KBM-7 (cell line): Measurements from ENCODE around the gene UTS2R.

Experiments
- DNase-seq: peaks from one replicate; pipeline ENCODE4 v3.0.0-alpha.2; 2015
- in situ Hi-C: fragments of 300-500 bp; cut with MboI; formaldehyde crosslinking; loops from 2 replicates; pipeline ENCODE4 v1.14.3; 2020; ENCODE audit warnings: low sequenced_read_pairs, low pct_unique_long_range_greater_than_20kb, mixed read lengths

Gene UTS2R

GRCh38 chr17:82414548-82415281 lies 43.1 kb downstream of the UTS2R start:
- DNase-seq, result peak; percentile 80
- in situ Hi-C loops, result loop anchor here (10.0 kb wide), 1 partner anchor 60 kb away; the partner anchor contains the start of gene TEX19

DNA sequence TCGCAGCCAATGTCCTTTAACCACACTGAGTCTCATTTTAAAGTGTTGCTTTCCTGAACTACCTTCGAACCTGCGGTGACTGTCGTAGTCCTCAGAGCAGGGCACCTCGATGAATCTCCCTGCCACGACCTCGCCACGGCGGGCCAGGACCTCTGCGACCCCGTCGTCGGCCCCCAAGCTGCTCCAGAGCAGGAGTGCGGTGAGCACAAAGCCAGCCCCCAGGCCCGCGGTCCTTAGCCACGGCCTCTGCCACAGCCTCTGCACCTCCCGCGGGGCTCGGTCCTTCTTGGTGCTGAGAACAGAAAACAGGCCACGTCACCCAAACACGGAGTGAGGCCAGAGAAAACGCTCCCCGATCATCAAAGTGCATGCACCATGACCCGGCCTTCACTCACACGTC lies 43.8 kb downstream of the UTS2R start:
- in situ Hi-C loops, result loop anchor here (10.0 kb wide), 1 partner anchor 61 kb away; the partner anchor contains the start of gene TEX19
- no peak for DNase-seq

- in situ Hi-C loops, result loop anchor here (10.0 kb wide), 1 partner anchor 61 kb away; the partner anchor contains the start of gene TEX19
Observed at GRCh38 chr17:82415786-82416185, 44.2 kb downstream of the UTS2R start.

GRCh38 chr17:82416264-82416663 lies 44.7 kb downstream of the UTS2R start:
- in situ Hi-C loops, result loop anchor here (10.0 kb wide), 1 partner anchor 61 kb away; the partner anchor contains the start of gene TEX19
- DNase-seq, result no peak

More at GRCh38 chr17:82415786-82416185, 44.2 kb downstream of the UTS2R start:
- DNase-seq, result no peak

GRCh38 chr17:82416771-82417170 lies 45.2 kb downstream of the UTS2R start:
- in situ Hi-C loops, result loop anchor here (10.0 kb wide), 1 partner anchor 62 kb away; the partner anchor contains the start of gene TEX19
- peak; percentile 28 for DNase-seq

DNA sequence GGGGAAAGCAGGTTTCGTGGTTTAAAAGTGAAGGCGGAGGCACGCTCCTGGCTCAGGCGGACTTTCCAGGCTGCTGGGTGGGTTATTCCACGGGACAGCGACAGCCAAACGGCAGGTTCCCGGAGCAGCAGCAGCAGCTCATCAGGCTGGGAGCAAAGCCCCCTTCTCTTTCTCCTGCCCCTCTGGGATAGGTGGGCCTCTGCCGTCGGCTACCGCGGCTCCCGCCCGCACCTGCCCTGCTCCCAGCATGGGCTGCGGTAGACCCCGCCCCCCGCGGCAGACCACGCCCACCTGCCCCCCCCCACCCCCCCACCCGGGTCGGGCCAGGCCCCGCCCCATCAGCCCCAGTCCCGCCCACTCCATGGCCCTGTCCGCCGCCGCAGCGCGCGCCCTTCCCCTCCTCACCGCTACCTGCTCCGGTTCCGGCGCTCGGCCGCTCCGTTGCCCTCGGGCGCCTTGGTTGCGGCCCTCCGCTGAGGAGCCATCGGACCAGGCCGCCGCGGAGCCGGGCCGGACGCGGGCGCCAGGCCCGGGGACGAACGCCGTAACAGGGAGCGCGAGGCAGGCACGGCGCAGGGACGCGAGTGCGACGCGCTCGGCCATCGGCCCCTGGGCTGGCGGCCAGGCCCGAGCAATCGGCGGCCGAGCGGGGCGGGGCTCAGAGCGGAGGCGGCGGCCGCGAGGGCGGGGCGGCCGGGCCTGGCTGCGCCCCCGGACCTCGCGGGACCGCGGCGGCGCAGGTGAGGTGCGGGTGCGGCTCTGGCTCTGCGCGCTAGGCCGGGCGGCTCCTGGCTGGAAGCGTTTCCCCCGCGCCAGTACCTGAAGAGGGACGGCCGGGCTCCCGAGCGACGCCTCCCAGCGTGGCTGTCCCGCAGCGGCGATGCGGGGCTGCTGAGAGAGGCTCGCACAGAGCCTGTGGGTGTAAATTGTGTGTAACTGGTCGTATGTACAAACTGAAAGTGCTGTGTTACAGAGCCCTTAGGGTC lies 46.7 kb downstream of the UTS2R start, which contains the start of the genes HEXD and OGFOD3:
TSS of gene HEXD (plus strand) at position 347 of the 986 bp plus-strand sequence. CDS start 1,453 bp downstream, outside the sequence.
TSS of gene OGFOD3 (minus strand) at position 586 of the 986 bp plus-strand sequence. CDS start at position 485, 101 bp downstream.
- in situ Hi-C loops, result loop anchor here (10.0 kb wide), 1 partner anchor 63 kb away; the partner anchor contains the start of gene TEX19

GRCh38 chr17:82419540-82419939 lies 48.0 kb downstream of the UTS2R start:
- in situ Hi-C loops, result loop anchor here (10.0 kb wide), 1 partner anchor 65 kb away; the partner anchor contains the start of gene TEX19
- DNase-seq, result peak; percentile 39

More for the DNA sequence above, 46.7 kb downstream of the UTS2R start, which contains the start of the genes HEXD and OGFOD3:
- DNase-seq, result peak; percentile 82

- DNase-seq, result peak; percentile 74
- in situ Hi-C loops, result no loop called here
Observed at GRCh38 chr17:82424001-82424862, 52.7 kb downstream of the UTS2R start.

GRCh38 chr17:82424863-82425159 lies 53.2 kb downstream of the UTS2R start:
- DNase-seq, result no peak
- in situ Hi-C loops, result no loop called here
